RWPE2 (cell line): ENCODE data around the gene ZNF84.

ENCODE experiments used
- ATAC-seq: fragments of 200-7000 bp; cut with Tn5 transposase; 3 replicates; pipeline ENCODE4 v1.9.1; 2021; ENCODE audit warnings: low read depth
- DNase-seq: peaks from one replicate; pipeline ENCODE4 v3.0.0-alpha.2; 2020; ENCODE audit warnings: low spot score
- H3K27ac ChIP-seq: fragments of 450-650 bp; 2 replicates; pipeline ENCODE4 v1.5.1; 2017; ENCODE audit warnings: mild to moderate bottlenecking; ENCODE audit not compliant: poor library complexity, severe bottlenecking
- H3K27me3 ChIP-seq: fragments of 250-450 bp; sonication (Bioruptor Pico); 2 replicates; pipeline ENCODE4 v1.5.1; 2021; ENCODE audit warnings: mild to moderate bottlenecking, moderate library complexity; ENCODE audit not compliant: insufficient read depth, poor library complexity, severe bottlenecking
- H3K36me3 ChIP-seq: fragments of 250-450 bp; sonication (Bioruptor Pico); 2 replicates; pipeline ENCODE4 v1.5.1; 2020; ENCODE audit warnings: low read depth, mild to moderate bottlenecking, moderate library complexity
- H3K4me1 ChIP-seq: fragments of 250-450 bp; sonication (Bioruptor Pico); 2 replicates; pipeline ENCODE4 v1.5.1; 2021; ENCODE audit warnings: mild to moderate bottlenecking, moderate library complexity; ENCODE audit not compliant: insufficient read depth, poor library complexity, severe bottlenecking
- H3K4me3 ChIP-seq: fragments of 250-450 bp; sonication (Bioruptor Pico); 2 replicates; pipeline ENCODE4 v1.5.1; 2021; ENCODE audit warnings: mild to moderate bottlenecking, moderate library complexity; ENCODE audit not compliant: severe bottlenecking
- H3K9me3 ChIP-seq: fragments of 250-450 bp; sonication (Bioruptor Pico); 2 replicates; pipeline ENCODE4 v1.5.1; 2021; ENCODE audit warnings: mild to moderate bottlenecking, moderate library complexity; ENCODE audit not compliant: severe bottlenecking
- TF ChIP-seq, protein P1 (sequence below): fragments of 450-650 bp; IDR thresholded peaks from one replicate; pipeline ENCODE4 v1.5.1; 2017; ENCODE audit warnings: mild to moderate bottlenecking, moderate library complexity; ENCODE audit not compliant: poor library complexity, severe bottlenecking

Gene ZNF84

GRCh38 chr12:133080026-133080367 is 42.7 kb downstream of the ZNF84 start:
- peak overlapping the region; percentile 81 for H3K27ac ChIP-seq
- peaks cover 17% of the 10 kb centered on the region for H3K9me3 ChIP-seq
- peak; percentile 90 for ATAC-seq

GRCh38 chr12:133080368-133081158 is 43.3 kb downstream of the ZNF84 start, which contains the start of gene ZNF140:
TSS of gene ZNF140 (plus strand) at chr12:133080923. CDS start at chr12:133081321, 398 bp downstream.
- TF ChIP-seq, protein P1, sequence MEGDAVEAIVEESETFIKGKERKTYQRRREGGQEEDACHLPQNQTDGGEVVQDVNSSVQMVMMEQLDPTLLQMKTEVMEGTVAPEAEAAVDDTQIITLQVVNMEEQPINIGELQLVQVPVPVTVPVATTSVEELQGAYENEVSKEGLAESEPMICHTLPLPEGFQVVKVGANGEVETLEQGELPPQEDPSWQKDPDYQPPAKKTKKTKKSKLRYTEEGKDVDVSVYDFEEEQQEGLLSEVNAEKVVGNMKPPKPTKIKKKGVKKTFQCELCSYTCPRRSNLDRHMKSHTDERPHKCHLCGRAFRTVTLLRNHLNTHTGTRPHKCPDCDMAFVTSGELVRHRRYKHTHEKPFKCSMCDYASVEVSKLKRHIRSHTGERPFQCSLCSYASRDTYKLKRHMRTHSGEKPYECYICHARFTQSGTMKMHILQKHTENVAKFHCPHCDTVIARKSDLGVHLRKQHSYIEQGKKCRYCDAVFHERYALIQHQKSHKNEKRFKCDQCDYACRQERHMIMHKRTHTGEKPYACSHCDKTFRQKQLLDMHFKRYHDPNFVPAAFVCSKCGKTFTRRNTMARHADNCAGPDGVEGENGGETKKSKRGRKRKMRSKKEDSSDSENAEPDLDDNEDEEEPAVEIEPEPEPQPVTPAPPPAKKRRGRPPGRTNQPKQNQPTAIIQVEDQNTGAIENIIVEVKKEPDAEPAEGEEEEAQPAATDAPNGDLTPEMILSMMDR: peak; percentile 22
- H3K4me1 ChIP-seq: no peaks in the 10 kb centered on the region
- H3K27me3 ChIP-seq: no peaks in the 10 kb centered on the region
- peak; percentile 53 for ATAC-seq
- H3K27ac ChIP-seq: peak within 1 kb of the TSS; percentile 81
- peak within 1 kb of the TSS; percentile 76 for H3K4me3 ChIP-seq
- peak; percentile 91 for DNase-seq
- H3K36me3 ChIP-seq: peaks cover 40% of the 10 kb centered on the region
- H3K9me3 ChIP-seq: peaks cover 17% of the 10 kb centered on the region

More at GRCh38 chr12:133080026-133080367, 42.7 kb downstream of the ZNF84 start:
- Histone ChIP-seq H3K4me1 (no peaks in the 10 kb centered on the region), H3K4me3 (peak overlapping the region; percentile 76), H3K36me3 (peaks cover 34% of the 10 kb centered on the region), H3K27me3 (no peaks in the 10 kb centered on the region)
- TF ChIP-seq, protein P1: no peak
- DNase-seq: peak; percentile 98

DNA sequence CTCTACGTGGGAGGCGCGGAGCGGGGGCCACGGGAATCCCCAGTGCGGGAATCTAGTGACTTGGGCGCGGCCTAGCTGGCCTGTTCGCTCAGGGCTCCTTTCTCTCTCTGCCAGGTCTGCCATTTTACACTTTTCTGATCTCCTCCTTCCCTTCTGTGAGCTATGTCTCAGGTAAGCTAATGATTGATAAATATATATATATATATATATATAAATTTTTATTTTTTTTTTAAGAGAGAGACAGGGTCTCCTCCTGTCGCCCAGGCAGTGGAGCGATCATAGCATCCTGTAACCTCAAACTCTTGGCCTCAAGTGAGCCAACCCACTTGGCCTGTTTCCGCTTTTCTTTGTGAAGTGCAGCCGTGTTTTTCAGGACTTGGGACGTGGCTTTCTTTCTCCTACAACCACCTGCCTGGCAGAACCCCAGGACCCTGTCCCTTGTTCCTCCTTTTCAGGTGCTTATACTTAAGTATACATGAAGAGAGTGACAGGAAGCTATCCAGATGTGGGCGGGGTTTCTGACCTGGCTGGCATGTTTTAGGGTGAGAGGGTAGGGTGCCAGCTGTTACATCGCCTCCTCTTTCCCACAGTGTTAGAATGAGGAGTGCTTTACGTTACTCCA is 44.0 kb downstream of the ZNF84 start:
- Histone ChIP-seq H3K4me1 (no peaks in the 10 kb centered on the region), H3K36me3 (peaks cover 47% of the 10 kb centered on the region), H3K27ac (peak overlapping the region; percentile 81), H3K4me3 (peak overlapping the region; percentile 76), H3K27me3 (no peaks in the 10 kb centered on the region), H3K9me3 (peaks cover 17% of the 10 kb centered on the region)
- no peak for DNase-seq
- no peak for ATAC-seq
- TF ChIP-seq, protein P1: no peak

DNA sequence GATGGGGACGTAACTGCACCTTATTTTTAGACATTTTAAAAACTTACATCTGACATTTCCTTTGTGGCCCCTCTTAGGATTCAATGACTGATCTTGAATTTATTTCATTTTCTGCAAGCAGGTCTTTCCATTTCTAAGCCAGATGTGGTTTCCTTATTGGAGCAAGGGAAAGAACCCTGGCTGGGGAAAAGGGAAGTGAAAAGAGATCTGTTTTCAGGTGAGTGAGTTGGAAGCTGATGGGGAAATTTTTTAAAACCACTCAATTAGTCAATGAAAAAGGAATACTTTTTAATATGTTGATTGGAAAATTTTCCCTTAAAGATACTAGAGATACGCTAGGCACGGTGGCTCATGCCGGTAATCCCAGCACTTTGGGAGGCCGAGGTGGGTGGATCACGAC is 46.0 kb downstream of the ZNF84 start:
- H3K4me3 ChIP-seq: no peak overlapping the region
- ATAC-seq (no peak), DNase-seq (no peak)
- H3K4me1 ChIP-seq: no peaks in the 10 kb centered on the region
- H3K36me3 ChIP-seq: peaks cover 63% of the 10 kb centered on the region
- H3K9me3 ChIP-seq: peaks cover 13% of the 10 kb centered on the region
- no peaks in the 10 kb centered on the region for H3K27me3 ChIP-seq
- no peak overlapping the region for H3K27ac ChIP-seq
- TF ChIP-seq, protein P1: no peak

DNA sequence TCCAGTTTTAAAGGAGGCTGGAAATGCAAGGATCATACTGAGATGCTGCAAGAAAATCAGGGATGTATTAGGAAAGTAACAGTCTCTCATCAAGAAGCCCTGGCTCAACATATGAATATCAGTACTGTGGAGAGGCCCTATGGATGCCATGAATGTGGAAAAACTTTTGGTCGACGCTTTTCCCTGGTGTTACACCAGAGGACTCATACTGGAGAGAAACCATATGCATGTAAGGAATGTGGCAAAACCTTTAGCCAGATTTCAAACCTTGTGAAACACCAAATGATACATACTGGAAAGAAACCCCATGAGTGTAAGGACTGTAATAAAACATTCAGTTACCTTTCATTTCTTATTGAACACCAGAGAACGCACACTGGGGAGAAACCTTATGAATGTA is 68.3 kb downstream of the ZNF84 start:
- DNase-seq (no peak), ATAC-seq (no peak)
- no peak overlapping the region for H3K27ac ChIP-seq
- TF ChIP-seq, protein P1: no peak
- no peak overlapping the region for H3K4me3 ChIP-seq
- H3K9me3 ChIP-seq: peaks cover 67% of the 10 kb centered on the region
- no peaks in the 10 kb centered on the region for H3K27me3 ChIP-seq
- peaks cover 73% of the 10 kb centered on the region for H3K36me3 ChIP-seq
- no peaks in the 10 kb centered on the region for H3K4me1 ChIP-seq
